Activated naive CD4-positive, alpha-beta T cell treated with anti-CD3 and anti-CD28 coated beads, Interleukin-2, amount 50 U/mL, for 24 hours (primary cell): Measurements from ENCODE around the gene TMED4.

Experiments
- H3K27ac Mint-ChIP-seq: one replicate; pipeline ENCODE4 v1.8.0; 2021; ENCODE audit warnings: mild to moderate bottlenecking, mixed read lengths
- H3K27me3 Mint-ChIP-seq: one replicate; pipeline ENCODE4 v1.8.0; 2021; ENCODE audit warnings: mixed read lengths
- H3K36me3 Mint-ChIP-seq: one replicate; pipeline ENCODE4 v1.8.0; 2021; ENCODE audit warnings: mixed read lengths
- H3K4me1 Mint-ChIP-seq: one replicate; pipeline ENCODE4 v1.8.0; 2021; ENCODE audit warnings: mixed read lengths
- H3K4me3 Mint-ChIP-seq: one replicate; pipeline ENCODE4 v1.8.0; 2021; ENCODE audit warnings: mild to moderate bottlenecking, mixed read lengths
- H3K9me3 Mint-ChIP-seq: one replicate; pipeline ENCODE4 v1.8.0; 2021; ENCODE audit warnings: mixed read lengths

Gene TMED4

GRCh38 chr7:44587843-44588711 lies 6.0 kb upstream of the TMED4 start:
- Mint-ChIP-seq H3K4me3 (peak overlapping the region; percentile 27), H3K36me3 (no peaks in the 10 kb centered on the region), H3K4me1 (peaks cover 7% of the 10 kb centered on the region), H3K27ac (peak overlapping the region; percentile 62), H3K9me3 (no peaks in the 10 kb centered on the region), H3K27me3 (no peaks in the 10 kb centered on the region)

- Mint-ChIP-seq H3K27me3 (no peaks in the 10 kb centered on the region), H3K36me3 (peaks cover 9% of the 10 kb centered on the region), H3K27ac (peak overlapping the region; percentile 98), H3K4me3 (peak overlapping the region; percentile 91), H3K4me1 (peaks cover 32% of the 10 kb centered on the region), H3K9me3 (no peaks in the 10 kb centered on the region)
Observed at GRCh38 chr7:44583146-44583865, 1.3 kb upstream of the TMED4 start.

DNA sequence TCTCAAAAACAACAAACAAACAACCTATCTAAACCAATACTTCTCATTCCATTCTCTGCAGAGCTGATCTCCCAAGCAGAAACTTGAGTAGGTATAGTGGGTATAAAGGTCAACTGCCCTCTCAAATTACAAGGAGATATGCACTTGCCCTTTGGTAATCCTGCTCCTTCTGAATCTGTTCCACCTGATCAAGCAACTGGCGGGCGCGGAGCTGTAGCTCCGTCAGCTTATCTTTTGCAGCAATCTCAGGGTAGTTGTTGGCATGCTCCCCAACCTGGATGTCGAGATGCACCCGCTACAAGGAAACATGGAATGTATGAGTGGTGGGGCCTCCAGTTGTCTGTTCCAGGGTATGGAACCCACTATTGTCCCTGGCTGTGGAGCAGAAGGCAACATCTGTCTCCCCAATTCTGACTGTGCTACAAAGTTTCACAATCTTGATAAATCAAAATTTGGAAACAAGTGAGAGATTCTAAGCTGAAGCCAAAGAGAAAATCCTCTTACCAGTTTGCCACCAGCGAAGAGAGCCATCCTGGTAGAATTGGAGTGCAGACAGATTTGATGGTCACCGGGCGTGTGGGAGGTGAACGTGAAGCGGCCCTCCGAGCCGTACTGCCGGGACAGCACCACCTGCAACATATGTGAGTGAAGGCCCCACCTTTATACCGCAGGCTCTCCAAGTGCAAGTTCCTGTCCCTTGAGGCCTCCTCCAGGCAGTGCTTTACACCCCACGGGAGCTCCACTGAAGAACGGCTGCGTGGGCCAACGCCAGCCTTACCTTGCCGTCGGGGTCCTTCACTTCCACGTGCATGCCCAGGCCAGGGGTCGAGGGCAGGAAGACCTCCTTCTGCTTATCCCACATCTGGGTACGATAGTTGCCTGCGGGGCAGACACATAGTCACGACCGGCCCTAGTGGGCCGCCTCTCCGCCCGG lies 819 bp downstream of the TMED4 start:
- no peaks in the 10 kb centered on the region for H3K9me3 Mint-ChIP-seq
- peaks cover 11% of the 10 kb centered on the region for H3K36me3 Mint-ChIP-seq
- H3K4me1 Mint-ChIP-seq: peaks cover 27% of the 10 kb centered on the region
- H3K4me3 Mint-ChIP-seq: peak overlapping the region; percentile 91
- H3K27ac Mint-ChIP-seq: peak overlapping the region; percentile 98
- no peaks in the 10 kb centered on the region for H3K27me3 Mint-ChIP-seq

GRCh38 chr7:44576228-44576627 lies 5.8 kb downstream of the TMED4 start:
- Mint-ChIP-seq H3K4me3 (peak overlapping the region; percentile 23), H3K9me3 (no peaks in the 10 kb centered on the region), H3K27me3 (no peaks in the 10 kb centered on the region), H3K27ac (peak overlapping the region; percentile 72), H3K4me1 (peaks cover 51% of the 10 kb centered on the region), H3K36me3 (peaks cover 20% of the 10 kb centered on the region)

- peak overlapping the region; percentile 96 for H3K27ac Mint-ChIP-seq
- H3K4me1 Mint-ChIP-seq: peaks cover 43% of the 10 kb centered on the region
- no peaks in the 10 kb centered on the region for H3K27me3 Mint-ChIP-seq
- H3K36me3 Mint-ChIP-seq: peaks cover 18% of the 10 kb centered on the region
- H3K9me3 Mint-ChIP-seq: no peaks in the 10 kb centered on the region
- H3K4me3 Mint-ChIP-seq: peak overlapping the region; percentile 98
Observed at GRCh38 chr7:44575054-44575453, 7.0 kb downstream of the TMED4 start.

DNA sequence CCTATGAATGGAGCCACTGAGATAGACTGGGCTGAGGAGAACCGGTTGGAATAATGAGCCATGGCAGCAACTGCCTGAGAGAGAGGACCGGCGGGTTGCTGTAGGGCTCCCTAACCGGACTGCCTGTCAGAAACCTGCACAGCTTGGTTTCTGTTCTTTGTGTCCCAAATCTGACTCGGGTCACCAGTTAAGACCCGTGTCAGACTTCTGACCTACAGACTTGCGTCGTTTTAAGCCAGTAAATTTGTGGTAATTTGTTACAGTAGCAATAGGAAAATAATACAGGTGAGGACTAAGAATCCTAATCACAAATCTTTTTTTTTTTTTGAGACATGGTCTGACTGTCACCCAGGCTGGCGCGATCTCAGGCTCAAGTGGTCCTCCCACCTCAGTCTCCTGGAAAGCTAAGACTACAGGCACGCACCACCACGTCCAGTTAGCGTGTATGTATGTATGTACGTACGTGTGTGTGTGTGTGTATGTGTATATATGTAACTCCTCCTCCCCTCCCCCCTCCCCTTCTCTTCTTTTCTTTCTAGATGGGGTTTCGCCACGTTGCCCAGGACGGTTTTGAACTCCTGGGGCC lies 7.7 kb downstream of the TMED4 start:
- Mint-ChIP-seq H3K27me3 (no peaks in the 10 kb centered on the region), H3K4me3 (peak overlapping the region; percentile 98), H3K9me3 (no peaks in the 10 kb centered on the region), H3K27ac (peak overlapping the region; percentile 96), H3K4me1 (peaks cover 41% of the 10 kb centered on the region), H3K36me3 (peaks cover 17% of the 10 kb centered on the region)

DNA sequence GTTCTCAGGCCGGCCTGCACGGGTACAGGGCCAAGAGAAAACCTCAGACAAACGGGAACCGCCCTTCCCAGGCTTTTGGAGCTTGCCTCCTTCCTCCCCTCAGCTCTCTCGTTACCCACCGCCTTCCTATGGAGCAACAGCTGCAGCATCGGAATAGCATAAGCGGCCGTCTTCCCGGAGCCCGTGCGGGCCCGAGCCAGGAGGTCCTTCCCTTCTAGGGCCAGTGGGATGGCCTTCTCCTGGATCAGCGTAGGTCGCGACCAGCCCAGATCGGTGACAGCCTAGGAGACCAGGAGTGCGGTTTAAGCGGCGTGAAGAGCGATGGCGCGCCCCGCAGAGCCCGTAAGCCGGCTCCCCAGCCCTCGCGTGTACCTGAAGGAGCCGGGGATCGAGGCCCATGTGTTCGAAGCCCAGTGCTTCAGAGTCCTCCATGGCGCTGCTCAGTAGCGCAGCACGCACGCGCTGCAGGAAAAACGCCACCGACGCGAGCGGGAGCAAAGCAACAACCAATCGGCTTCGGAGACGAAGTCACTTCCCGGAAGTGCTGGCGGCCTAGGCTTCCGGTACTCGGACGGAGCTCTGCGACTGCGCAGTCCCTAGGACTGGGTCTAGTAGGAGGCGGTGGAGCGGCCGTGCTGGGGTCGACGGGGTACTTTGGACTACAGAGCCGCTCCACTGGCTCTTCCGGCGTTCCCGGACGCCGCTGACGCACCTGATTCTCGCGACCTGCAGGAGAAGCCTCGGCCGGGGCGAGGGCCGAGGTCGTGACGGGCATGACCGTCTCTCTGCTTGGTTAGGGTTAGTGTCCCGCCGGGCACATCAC lies 8.4 kb downstream of the TMED4 start, which contains the start of gene DDX56:
Gene DDX56, minus strand, starts transcription at position 445 of the 823 bp plus-strand sequence. Its CDS starts 13 bp downstream, at position 432.
- H3K4me1 Mint-ChIP-seq: peaks cover 40% of the 10 kb centered on the region
- peak within 1 kb of the TSS; percentile 96 for H3K27ac Mint-ChIP-seq
- H3K27me3 Mint-ChIP-seq: no peaks in the 10 kb centered on the region
- peak within 1 kb of the TSS; percentile 98 for H3K4me3 Mint-ChIP-seq
- H3K36me3 Mint-ChIP-seq: peaks cover 16% of the 10 kb centered on the region
- H3K9me3 Mint-ChIP-seq: no peaks in the 10 kb centered on the region

DNA sequence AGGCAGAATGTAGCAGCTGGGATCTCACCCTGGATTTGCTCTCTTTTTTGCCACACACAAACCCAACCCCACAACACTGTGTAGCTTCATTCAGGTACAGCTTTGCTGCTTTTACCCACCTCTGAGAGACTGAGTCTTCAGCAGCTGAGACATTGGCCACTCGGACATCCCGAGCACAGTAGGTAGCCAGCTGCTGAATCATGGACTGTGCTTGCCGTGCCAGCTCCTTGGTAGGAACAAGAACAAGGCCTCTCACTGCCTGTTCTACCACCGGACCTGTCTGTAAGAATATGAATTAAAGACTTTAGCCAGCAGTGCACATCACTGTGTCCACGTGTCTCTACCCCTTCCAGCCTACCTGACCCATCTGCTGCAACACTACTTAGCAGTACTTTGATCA lies 9.3 kb downstream of the TMED4 start:
- H3K36me3 Mint-ChIP-seq: peaks cover 16% of the 10 kb centered on the region

GRCh38 chr7:44569959-44570358 lies 12.1 kb downstream of the TMED4 start:
- Mint-ChIP-seq H3K9me3 (no peaks in the 10 kb centered on the region), H3K4me3 (no peak overlapping the region), H3K4me1 (peaks cover 50% of the 10 kb centered on the region), H3K27me3 (no peaks in the 10 kb centered on the region), H3K27ac (no peak overlapping the region), H3K36me3 (peaks cover 21% of the 10 kb centered on the region)

More for the DNA sequence above, 9.3 kb downstream of the TMED4 start:
- Mint-ChIP-seq H3K27me3 (no peaks in the 10 kb centered on the region), H3K4me1 (peaks cover 42% of the 10 kb centered on the region), H3K9me3 (no peaks in the 10 kb centered on the region), H3K4me3 (peak overlapping the region; percentile 98), H3K27ac (peak overlapping the region; percentile 96)

DNA sequence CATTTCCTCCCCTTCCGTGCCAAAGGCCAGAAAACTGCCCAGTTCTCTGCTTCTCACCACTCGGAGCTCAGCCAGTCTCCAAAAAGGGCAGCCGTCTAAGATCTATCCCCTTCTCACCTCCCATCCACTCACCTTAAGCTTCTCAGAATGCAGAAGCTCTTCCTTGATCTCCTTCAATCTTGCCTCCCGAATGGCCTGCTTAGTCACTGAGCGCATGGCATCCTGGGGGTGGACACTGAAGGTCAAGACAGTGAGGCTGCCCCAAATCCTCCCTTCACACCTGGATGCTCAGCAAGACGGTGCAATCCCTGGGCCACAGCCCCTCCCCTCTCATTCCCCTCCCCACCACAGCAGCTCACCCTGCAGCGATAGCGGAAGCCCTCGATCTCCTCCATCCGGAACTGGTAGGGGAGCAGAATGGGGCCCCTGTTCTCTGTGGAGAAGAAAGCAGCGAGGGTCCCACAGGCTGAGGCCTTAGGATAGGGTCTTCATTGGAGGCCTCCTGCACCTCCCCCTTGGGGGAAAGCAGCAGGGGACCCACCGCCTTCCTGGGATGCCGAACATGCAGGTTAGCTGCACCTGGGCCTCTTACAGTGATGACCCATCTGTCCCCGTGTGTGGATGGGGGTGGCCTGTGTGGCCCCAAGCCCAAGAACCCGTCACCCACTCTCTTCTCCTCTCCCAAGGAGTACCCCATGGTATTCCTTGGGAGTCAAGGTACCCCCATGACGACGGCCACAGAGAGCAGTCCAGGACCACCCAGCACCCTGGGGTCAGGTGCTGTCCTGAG lies 13.1 kb downstream of the TMED4 start:
- no peaks in the 10 kb centered on the region for H3K27me3 Mint-ChIP-seq
- peaks cover 21% of the 10 kb centered on the region for H3K36me3 Mint-ChIP-seq
- no peak overlapping the region for H3K4me3 Mint-ChIP-seq
- peak overlapping the region; percentile 59 for H3K27ac Mint-ChIP-seq
- peaks cover 48% of the 10 kb centered on the region for H3K4me1 Mint-ChIP-seq
- no peaks in the 10 kb centered on the region for H3K9me3 Mint-ChIP-seq

GRCh38 chr7:44567884-44568283 lies 14.1 kb downstream of the TMED4 start:
- peaks cover 49% of the 10 kb centered on the region for H3K4me1 Mint-ChIP-seq
- H3K36me3 Mint-ChIP-seq: peaks cover 18% of the 10 kb centered on the region
- no peaks in the 10 kb centered on the region for H3K9me3 Mint-ChIP-seq
- H3K4me3 Mint-ChIP-seq: no peak overlapping the region
- H3K27ac Mint-ChIP-seq: no peak overlapping the region
- no peaks in the 10 kb centered on the region for H3K27me3 Mint-ChIP-seq

GRCh38 chr7:44566680-44567079 lies 15.4 kb downstream of the TMED4 start:
- H3K4me3 Mint-ChIP-seq: no peak overlapping the region
- H3K27me3 Mint-ChIP-seq: no peaks in the 10 kb centered on the region
- H3K36me3 Mint-ChIP-seq: peaks cover 14% of the 10 kb centered on the region
- peak overlapping the region; percentile 35 for H3K27ac Mint-ChIP-seq
- peaks cover 41% of the 10 kb centered on the region for H3K4me1 Mint-ChIP-seq
- H3K9me3 Mint-ChIP-seq: no peaks in the 10 kb centered on the region

- H3K27me3 Mint-ChIP-seq: no peaks in the 10 kb centered on the region
- no peaks in the 10 kb centered on the region for H3K9me3 Mint-ChIP-seq
- peaks cover 36% of the 10 kb centered on the region for H3K4me1 Mint-ChIP-seq
- H3K27ac Mint-ChIP-seq: no peak overlapping the region
- peaks cover 13% of the 10 kb centered on the region for H3K36me3 Mint-ChIP-seq
- no peak overlapping the region for H3K4me3 Mint-ChIP-seq
Observed at GRCh38 chr7:44565795-44566559, 16.1 kb downstream of the TMED4 start.
